Stimulated activated naive CD4-positive, alpha-beta T cell (primary cell): Measurements from ENCODE around the gene CASR.

ENCODE experiments used
- DNase-seq, 6 experiments: peaks; one replicate each; lab custom pipeline; 2025; lab: John Stamatoyannopoulos, UW

Gene CASR

GRCh38 chr3:122258757-122259371 lies 75.4 kb downstream of the CASR start:
- DNase-seq: no peak

GRCh38 chr3:122260206-122260605 lies 76.7 kb downstream of the CASR start:
- DNase-seq: no peak

DNA sequence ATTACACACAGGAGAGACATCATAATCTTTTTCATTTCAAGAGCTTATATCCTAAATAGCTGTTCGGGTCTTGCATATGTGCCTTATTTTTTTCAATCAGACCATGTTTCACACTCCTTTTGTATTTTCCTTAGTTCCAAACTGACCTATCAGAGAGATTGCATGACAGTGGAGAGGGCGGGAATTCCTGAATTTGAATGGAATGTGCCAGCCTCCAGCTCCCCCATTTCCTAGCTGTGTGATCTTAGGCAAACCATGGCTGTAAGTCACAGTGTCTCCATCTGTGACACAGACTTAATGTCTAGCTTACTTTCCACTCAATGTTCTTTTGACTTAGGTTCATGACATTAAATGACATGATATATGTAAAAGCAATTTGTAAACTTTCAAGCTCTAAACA lies 79.6 kb downstream of the CASR start:
- no peak for DNase-seq

DNA sequence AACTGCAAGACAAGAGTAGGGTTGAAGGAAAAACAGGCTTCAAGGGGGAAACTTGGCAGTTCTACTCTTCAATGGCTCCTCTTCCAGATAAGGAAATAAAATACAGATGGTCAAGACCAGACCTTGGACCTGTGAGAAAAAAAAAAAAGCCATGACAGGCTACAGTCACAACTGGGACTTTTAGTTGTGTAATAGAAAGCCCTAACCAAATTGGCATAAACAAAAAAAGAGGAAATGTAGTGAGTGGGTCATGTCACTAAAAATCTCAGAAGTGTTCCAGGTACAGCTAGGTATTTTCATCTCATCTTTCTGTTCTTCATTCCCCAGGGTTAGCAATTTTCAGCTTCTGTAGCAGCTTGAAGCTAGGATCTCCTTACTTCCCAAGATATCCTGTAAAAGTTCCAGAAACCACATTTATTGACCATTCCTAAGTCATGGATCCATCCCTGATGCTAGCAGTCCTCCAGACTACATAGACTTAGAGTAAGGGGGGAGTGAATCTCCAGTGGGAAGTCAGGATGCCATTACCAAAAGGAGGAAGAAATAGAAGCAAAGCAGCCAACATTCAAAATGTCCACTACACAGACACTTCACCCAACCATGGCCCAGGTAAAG lies 80.6 kb downstream of the CASR start:
- no peak for DNase-seq

- DNase-seq: no peak
Observed at GRCh38 chr3:122265957-122266356, 82.5 kb downstream of the CASR start.

GRCh38 chr3:122268257-122269024 lies 85.0 kb downstream of the CASR start:
- DNase-seq: no peak

- DNase-seq: no peak
Observed at GRCh38 chr3:122269045-122269444, 85.6 kb downstream of the CASR start.

- peak in 3 of 6 experiments; percentile 53 to 67 (median 64) for DNase-seq
Observed at GRCh38 chr3:122271246-122271898, 87.9 kb downstream of the CASR start.

DNA sequence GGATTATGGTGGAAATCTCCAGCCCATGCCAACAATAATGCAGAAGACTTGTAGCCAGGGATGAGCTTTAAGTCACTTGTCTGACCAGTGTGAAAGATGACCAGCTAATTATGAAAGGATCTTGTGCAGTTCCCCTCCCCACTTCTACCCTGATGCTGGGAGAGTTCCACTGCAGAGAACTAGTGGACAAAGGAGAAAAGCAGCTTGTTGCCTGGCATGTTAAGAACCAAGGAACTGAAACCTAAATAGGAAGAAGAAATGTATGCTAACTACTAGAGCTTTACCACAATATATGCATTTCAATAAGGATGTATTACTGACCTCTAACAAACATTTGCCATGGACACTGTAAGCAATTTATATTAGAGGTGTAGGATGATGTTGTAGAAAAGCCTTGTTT lies 89.4 kb downstream of the CASR start:
- DNase-seq: no peak

- peak in 1 of 6 experiments; percentile 10 for DNase-seq
Observed at GRCh38 chr3:122273498-122273897, 90.0 kb downstream of the CASR start.

DNA sequence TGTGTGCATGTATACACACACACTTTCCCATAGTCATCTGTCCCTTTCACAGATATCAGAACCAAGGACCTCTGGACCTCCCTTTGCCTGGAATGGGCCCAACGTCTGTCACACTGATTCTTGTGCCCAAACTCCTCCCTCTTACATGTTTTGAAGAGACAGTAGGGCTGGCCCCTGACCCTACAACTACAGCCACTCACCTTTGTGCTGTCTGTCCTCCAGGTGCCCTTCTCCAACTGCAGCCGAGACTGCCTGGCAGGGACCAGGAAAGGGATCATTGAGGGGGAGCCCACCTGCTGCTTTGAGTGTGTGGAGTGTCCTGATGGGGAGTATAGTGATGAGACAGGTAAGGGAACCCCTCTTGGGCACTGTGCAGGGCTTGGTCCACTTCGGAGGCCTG lies 98.4 kb downstream of the CASR start:
- DNase-seq: no peak

GRCh38 chr3:122283796-122284445 lies 100.5 kb downstream of the CASR start:
- DNase-seq: no peak

DNA sequence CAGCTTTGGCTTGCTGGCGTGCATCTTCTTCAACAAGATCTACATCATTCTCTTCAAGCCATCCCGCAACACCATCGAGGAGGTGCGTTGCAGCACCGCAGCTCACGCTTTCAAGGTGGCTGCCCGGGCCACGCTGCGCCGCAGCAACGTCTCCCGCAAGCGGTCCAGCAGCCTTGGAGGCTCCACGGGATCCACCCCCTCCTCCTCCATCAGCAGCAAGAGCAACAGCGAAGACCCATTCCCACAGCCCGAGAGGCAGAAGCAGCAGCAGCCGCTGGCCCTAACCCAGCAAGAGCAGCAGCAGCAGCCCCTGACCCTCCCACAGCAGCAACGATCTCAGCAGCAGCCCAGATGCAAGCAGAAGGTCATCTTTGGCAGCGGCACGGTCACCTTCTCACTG lies 101.0 kb downstream of the CASR start:
- no peak for DNase-seq

GRCh38 chr3:122294359-122294758 lies 110.9 kb downstream of the CASR start:
- no peak for DNase-seq

DNA sequence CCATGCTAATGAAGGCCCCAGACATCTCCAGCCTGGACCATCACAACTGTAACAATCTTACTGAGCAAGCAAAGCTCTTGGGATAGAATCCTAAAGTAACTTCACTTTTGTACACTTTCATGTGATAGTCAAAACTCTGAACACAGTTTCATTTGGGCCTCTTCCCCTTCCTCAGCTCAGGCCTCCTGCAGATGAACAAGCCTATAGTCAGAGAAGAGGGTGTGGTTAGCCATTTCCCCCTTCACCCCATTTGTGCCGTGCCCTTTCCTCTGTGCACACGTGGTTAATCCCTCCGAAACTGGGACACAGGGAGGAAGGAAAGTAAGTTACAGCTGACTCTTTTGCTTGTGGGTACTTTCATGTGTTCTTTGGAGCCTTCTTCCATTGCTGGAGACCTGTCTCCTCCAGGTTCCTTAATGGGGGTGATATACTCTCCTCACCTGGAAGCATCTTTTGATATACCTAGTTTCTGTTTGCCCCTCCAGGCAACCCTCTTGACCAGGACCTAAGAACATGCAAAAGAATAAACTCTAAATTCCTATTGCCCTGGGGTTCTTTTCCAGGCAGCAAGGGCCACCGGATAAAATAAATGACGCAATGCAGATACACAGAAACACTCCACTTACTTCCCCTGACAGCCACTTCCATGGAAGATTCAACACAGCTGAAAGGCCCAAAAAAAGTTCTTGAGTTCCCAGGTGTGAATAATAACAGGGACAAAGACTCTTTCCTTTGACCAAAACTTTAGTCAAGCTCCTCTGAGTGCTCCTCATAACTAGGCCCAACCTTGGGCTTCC lies 112.0 kb downstream of the CASR start:
- no peak for DNase-seq

- peak in 1 of 6 experiments; percentile 2 for DNase-seq
Observed at GRCh38 chr3:122298239-122298638, 114.8 kb downstream of the CASR start.

DNA sequence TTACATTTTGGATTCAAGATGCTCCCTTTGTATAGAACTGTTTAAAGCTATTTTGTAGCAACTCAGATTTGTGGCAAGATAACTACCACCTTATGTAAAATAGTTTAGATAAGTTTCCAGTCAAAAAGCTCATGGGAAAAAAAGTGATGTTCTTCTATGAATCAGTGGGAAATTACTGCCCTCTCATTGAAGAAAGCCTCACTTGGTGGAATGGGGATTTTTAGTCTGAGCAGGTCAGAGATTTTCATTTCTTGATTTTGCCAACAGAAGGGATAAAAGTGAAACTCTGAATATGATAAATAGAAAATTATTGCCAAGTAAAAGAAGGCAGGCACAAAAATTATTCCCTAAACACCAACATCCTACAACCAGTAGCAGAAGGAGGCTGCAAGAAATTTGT lies 115.7 kb downstream of the CASR start:
- no peak for DNase-seq

DNA sequence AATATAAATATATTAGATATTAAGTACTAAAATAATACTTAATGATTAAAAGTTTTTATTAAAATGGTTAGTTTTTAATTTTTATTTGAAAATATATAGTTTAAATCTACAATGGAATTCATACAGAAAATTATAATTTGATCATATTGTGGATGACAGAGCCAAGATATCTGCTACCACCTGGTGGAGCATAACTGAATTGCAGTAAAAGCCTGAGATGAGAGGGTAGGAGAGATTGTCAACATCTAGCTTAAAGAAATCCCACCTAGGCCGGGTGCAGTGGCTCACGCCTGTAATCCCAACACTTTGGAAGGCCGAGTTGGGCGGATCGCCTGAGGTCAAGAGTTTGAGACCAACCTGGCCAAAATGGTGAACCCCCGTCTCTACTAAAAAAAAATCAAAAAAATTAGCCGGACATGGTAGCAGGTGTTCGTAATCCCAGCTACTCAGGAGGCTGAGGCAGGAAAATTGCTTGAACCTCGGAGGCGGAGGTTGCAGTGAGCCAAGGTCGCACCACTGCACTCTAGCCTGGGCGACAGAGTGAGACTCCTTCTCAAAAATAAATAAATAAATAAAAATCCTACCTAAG lies 116.5 kb downstream of the CASR start:
- DNase-seq: peak in 5 of 6 experiments; percentile 3 to 52 (median 13)

DNA sequence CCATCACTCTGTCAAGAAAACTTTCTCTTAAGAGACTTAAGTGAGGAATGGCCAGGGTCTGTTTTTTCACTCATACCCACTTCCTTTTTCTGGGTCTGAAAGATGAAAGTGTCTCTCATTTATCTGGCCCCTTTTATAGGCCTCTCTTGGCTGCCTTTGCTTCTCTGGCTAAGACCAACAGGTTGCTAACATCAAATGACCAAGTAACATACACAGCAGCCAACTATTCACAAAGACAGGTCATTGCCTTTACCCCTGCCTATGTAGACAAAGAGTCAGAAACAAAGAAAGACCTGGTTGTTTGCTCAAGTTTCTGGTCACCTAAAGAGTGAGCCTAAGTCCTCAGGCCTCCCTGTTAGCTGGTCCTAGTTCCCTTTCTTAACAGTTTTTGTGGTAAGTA lies 117.6 kb downstream of the CASR start:
- DNase-seq: no peak

DNA sequence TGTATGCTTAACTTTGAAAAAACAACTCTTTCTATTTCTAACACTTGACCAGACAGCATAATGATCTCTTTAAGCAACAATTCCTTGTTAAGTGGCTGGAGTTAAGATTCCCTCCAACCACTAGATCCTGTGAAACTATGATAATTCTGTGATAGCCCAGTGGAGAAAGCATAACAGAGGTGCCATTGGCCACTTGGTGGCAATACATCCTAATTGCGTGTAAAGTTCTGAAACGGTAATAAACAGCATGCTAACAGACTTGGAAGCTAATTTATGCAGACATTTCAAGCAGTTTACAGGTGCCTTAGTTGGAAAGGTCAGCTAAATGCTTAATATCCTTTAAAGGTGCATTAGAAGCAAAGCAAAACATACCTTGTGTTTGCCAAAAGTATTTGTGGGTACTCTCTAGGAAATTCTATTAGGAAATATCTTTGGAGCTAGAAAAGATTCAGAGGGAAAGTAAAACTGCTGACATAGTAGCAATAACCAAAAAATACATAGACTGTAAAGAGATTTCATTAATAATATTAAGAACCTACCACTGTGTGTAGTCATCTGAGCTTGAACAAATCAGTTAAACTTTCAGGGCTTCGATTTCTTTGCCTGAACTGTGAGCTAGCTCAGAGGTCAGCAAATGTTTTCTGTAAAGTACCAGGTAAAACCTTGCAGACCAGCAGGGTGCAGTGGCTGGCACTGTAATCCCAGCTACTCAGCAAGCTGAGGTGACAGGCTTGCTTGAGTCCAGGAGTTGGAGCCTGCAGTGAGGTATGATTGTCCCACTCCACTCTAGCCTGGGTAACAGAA lies 122.6 kb downstream of the CASR start:
- no peak for DNase-seq
